Bronchial epithelial cell (primary cell): Measurements from ENCODE around the gene GRXCR1. TPM values are rescaled to one million over a fixed set of nuclear protein-coding genes. Genes with fewer than 3 reads are reported as not detected.

Experiments used
- DNase-seq: peaks from one replicate; pipeline ENCODE4 v3.0.0-alpha.2; 2010; ENCODE audit warnings: low read depth
- FAIRE-seq: peaks from 2 replicates; lab custom pipeline; 2011; peaks lifted over from hg19 to GRCh38; lab: Jason Lieb, UNC
- H3K27me3 ChIP-seq: 2 replicates; pipeline ENCODE4 v1.5.1; 2011; ENCODE audit warnings: low read length; ENCODE audit not compliant: control insufficient read depth, insufficient read depth
- H3K36me3 ChIP-seq: 2 replicates; pipeline ENCODE4 v1.5.1; 2011; ENCODE audit warnings: low read length; ENCODE audit not compliant: control insufficient read depth, insufficient read depth
- H3K4me3 ChIP-seq: 2 replicates; pipeline ENCODE4 v1.5.1; 2011; ENCODE audit warnings: mild to moderate bottlenecking, low read depth, low read length, control low read depth
- total RNA-seq: library from RNA; depleted of rRNA; stranded (reverse); fragments of >200 nt; gene quantifications from 2 replicates; pipeline ENCODE4 v1.2.1, GENCODE V29; 2014
- TF ChIP-seq, protein P1 (sequence below): IDR thresholded peaks from 2 replicates; pipeline ENCODE4 v1.5.1; 2011; ENCODE audit warnings: mild to moderate bottlenecking, moderate library complexity, low read length, control low read depth, inconsistent platforms; ENCODE audit not compliant: insufficient read depth, severe bottlenecking

The GRXCR1 gene
- total RNA-seq, 1 donor from 2014 or later = not detected

DNA sequence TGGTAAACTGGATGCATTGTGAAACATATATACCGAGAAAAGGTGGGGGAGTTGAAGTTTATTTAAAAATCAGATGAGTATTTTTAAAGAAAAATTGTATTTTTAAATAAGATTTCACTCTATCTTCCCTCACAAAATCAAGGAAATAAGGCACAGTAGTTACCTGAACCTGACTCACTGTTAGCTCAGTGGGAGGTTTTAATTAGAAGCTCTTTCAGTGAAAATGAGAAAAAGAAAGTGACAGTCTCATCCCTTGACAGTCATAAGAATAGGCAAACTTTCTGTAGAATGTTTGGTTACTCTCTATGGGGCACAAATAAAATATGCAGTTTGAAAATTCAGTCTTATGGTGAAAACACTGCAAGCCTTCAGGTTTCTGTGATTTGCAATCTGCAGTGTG, 49.7 kb downstream of the GRXCR1 start:
- Histone ChIP-seq H3K27me3 (no peaks in the 10 kb centered on the region), H3K4me3 (no peak overlapping the region), H3K36me3 (no peaks in the 10 kb centered on the region)
- TF ChIP-seq, protein P1, sequence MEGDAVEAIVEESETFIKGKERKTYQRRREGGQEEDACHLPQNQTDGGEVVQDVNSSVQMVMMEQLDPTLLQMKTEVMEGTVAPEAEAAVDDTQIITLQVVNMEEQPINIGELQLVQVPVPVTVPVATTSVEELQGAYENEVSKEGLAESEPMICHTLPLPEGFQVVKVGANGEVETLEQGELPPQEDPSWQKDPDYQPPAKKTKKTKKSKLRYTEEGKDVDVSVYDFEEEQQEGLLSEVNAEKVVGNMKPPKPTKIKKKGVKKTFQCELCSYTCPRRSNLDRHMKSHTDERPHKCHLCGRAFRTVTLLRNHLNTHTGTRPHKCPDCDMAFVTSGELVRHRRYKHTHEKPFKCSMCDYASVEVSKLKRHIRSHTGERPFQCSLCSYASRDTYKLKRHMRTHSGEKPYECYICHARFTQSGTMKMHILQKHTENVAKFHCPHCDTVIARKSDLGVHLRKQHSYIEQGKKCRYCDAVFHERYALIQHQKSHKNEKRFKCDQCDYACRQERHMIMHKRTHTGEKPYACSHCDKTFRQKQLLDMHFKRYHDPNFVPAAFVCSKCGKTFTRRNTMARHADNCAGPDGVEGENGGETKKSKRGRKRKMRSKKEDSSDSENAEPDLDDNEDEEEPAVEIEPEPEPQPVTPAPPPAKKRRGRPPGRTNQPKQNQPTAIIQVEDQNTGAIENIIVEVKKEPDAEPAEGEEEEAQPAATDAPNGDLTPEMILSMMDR = no peak
- no peak for FAIRE-seq
- DNase-seq = no peak

DNA sequence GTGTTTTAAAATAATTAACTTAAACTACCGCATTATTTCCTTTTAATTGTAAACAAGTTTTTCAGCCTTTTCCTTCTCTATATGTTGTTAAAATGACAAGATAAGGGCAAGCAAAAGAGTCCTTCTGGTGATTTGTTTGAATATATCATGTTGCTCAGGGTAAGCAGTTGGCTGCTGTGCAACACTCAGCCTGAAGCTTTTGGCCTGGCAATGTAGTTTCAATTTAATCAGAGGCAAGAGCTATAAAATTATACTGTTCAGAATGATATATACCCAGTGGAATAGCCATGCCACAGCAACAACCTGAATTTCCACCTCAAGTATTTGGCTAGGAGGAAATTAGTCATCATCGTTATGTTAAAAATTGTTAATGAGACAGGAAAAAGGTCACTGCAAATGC, 53.4 kb downstream of the GRXCR1 start:
- FAIRE-seq (no peak), DNase-seq (no peak)
- H3K36me3 ChIP-seq = no peaks in the 10 kb centered on the region
- TF ChIP-seq, protein P1 = no peak
- no peaks in the 10 kb centered on the region for H3K27me3 ChIP-seq
- no peak overlapping the region for H3K4me3 ChIP-seq

DNA sequence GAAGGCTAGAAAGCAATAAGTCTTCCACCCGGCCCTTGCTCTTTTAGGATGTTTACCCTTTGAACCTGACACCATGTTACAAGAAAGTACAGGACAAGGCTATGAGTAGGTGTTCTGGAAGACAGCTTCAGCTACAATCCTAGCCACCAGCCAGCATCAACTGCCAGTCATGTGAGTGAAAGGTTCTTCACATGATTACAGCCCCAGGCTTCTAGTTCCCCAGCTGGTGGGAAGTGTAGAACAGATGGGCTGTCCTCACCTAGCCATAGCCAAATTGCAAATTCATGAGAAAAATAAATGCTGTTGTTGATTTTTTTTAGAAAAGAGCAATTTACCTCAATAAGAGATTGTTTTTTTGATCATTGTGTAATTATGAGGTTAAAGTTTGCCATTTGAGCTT, 60.8 kb downstream of the GRXCR1 start:
- FAIRE-seq = no peak
- TF ChIP-seq, protein P1 = no peak
- no peaks in the 10 kb centered on the region for H3K36me3 ChIP-seq
- no peaks in the 10 kb centered on the region for H3K27me3 ChIP-seq
- no peak overlapping the region for H3K4me3 ChIP-seq
- DNase-seq = no peak

DNA sequence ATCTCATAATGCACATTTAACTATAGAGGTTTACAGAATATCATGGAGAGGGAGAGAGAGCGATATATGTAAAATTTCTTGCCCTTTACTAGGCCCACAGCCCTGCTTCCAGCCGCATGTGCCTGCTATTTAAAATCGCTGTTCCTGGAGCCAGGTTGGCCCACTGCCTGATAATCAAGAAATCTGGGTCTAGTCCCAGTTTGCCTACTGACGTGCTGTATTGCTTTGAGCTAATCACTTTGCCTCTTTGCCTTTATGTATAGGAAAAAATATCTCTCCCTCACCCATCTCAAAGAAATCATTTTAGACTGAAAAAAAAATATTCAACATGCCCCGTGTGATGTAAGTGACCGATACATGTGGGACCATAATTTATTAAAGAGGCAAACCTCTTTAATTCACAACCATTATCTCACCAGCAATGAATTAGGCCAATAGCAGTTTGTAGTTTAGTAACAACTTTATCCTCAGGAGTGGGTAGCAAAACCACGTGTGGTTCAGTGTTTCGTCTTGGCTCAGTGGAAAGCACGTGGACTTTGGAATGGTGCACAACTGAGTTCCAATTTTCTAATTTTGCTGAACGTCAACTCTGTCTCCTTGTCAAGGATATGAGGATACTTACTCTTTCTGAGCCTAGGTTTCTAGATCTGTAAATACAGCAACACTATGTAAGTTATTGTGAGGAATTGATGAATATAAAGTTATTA, 62.6 kb downstream of the GRXCR1 start:
- Histone ChIP-seq H3K27me3 (no peaks in the 10 kb centered on the region), H3K36me3 (no peaks in the 10 kb centered on the region), H3K4me3 (no peak overlapping the region)
- DNase-seq (no peak), FAIRE-seq (no peak)
- TF ChIP-seq, protein P1 = no peak

DNA sequence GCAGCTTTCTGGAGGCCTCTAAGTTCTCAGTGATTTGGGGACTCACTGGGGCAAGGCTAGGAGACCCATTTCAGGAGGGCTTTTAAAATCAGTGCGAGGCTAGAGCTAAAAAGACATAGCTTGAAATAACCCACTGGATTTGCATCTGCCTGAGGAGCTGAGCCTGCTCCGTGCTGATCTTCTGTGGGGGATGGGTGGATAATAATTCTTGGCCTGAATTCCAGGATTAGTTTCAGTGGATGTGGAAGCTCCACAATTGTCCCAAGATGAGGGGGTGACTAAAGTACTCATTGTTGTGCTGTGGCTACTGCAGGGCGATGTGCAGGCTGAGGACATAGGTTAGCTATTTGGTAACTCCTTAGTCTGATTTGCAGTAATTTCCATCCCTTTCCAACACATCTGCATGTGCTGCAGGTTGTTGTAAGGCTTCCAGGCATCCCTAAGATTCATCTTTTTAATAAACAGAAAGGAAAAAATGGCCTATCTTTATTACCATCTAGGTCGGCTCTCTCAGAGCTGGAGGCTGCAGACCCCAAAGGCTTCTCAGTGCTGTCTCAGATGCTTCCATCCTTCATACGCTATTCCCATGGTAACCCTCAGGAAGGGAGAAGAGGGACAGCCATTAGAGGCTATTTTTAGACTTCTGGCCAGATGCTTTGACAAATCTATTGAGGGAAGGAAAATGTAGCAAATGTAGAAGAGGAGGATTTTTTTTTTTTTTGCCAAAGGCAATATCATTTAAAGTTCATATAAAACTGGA, 63.4 kb downstream of the GRXCR1 start:
- no peaks in the 10 kb centered on the region for H3K27me3 ChIP-seq
- FAIRE-seq (no peak), DNase-seq (no peak)
- H3K4me3 ChIP-seq = no peak overlapping the region
- TF ChIP-seq, protein P1 = no peak
- no peaks in the 10 kb centered on the region for H3K36me3 ChIP-seq
